Ectodermal cell (in vitro differentiated cells): ENCODE results near the gene CDK5.
"Not testable (repeated sequence)": the region's sequence is repeated elsewhere in the genome, so short reads cannot be mapped to it uniquely, and the experiment has no call there.

ENCODE experiments used
- H3K27ac ChIP-seq: 2 replicates; pipeline ENCODE4 v1.7.0; 2013; ENCODE audit warnings: mild to moderate bottlenecking, low read depth, low read length; ENCODE audit not compliant: insufficient read depth, poor library complexity, severe bottlenecking
- H3K27me3 ChIP-seq: 2 replicates; pipeline ENCODE4 v1.7.0; 2013; ENCODE audit warnings: mild to moderate bottlenecking, low read length; ENCODE audit not compliant: insufficient read depth, control insufficient read depth, poor library complexity, severe bottlenecking
- H3K36me3 ChIP-seq: one replicate; pipeline ENCODE4 v1.7.0; 2013; ENCODE audit warnings: low read length; ENCODE audit not compliant: control insufficient read depth, insufficient read depth
- H3K4me1 ChIP-seq: one replicate; pipeline ENCODE4 v1.7.0; 2013; ENCODE audit warnings: low read length; ENCODE audit not compliant: control insufficient read depth, insufficient read depth
- H3K4me3 ChIP-seq: 2 replicates; pipeline ENCODE4 v1.7.0; 2013; ENCODE audit warnings: low read depth, low read length, control low read depth; ENCODE audit not compliant: insufficient read depth
- H3K9me3 ChIP-seq: 2 replicates; pipeline ENCODE4 v1.7.0; 2013; ENCODE audit warnings: mild to moderate bottlenecking, low read length, moderate library complexity; ENCODE audit not compliant: control insufficient read depth
- WGBS, 2 experiments: methylation state at CpG; one replicate each; pipeline ENCODE4 v1.1.7; 2013; ENCODE audit warnings: missing lambda C conversion rate in 2 of 2; 5-methylcytosine and 5-hydroxymethylcytosine counted together

Gene CDK5

GRCh38 chr7:151033864-151034249 is 23.8 kb downstream of the CDK5 start:
- Histone ChIP-seq H3K27ac (no peak overlapping the region), H3K36me3 (no peaks in the 10 kb centered on the region), H3K4me1 (no peaks in the 10 kb centered on the region), H3K4me3 (no peak overlapping the region), H3K27me3 (no peaks in the 10 kb centered on the region), H3K9me3 (no peaks in the 10 kb centered on the region)
- WGBS, 2 experiments, result 90% methylated on average over 5 of the region's 5 CpGs

- H3K4me1 ChIP-seq, result no peaks in the 10 kb centered on the region
- H3K27ac ChIP-seq, result no peak overlapping the region
- no peak overlapping the region for H3K4me3 ChIP-seq
- no peaks in the 10 kb centered on the region for H3K27me3 ChIP-seq
- H3K9me3 ChIP-seq, result no peaks in the 10 kb centered on the region
- 90 to 91% methylated on average over 17 of the region's 17 CpGs for WGBS, 2 experiments
- H3K36me3 ChIP-seq, result no peaks in the 10 kb centered on the region
Measured at GRCh38 chr7:151032936-151033863, 24.5 kb downstream of the CDK5 start.

GRCh38 chr7:151031011-151031410 is 26.7 kb downstream of the CDK5 start:
- Histone ChIP-seq H3K36me3 (no peaks in the 10 kb centered on the region), H3K4me1 (peaks cover 5% of the 10 kb centered on the region), H3K27ac (no peak overlapping the region), H3K9me3 (no peaks in the 10 kb centered on the region), H3K4me3 (no peak overlapping the region), H3K27me3 (no peaks in the 10 kb centered on the region)
- 96 to 98% methylated on average over 4 of the region's 4 CpGs for WGBS, 2 experiments

GRCh38 chr7:151028948-151029501 is 28.7 kb downstream of the CDK5 start:
- Histone ChIP-seq H3K9me3 (no peaks in the 10 kb centered on the region), H3K27me3 (no peaks in the 10 kb centered on the region), H3K36me3 (no peaks in the 10 kb centered on the region), H3K4me3 (peak overlapping the region; percentile 89), H3K4me1 (peaks cover 5% of the 10 kb centered on the region), H3K27ac (no peak overlapping the region)
- 72 to 74% methylated on average over 17 of the region's 17 CpGs for WGBS, 2 experiments

GRCh38 chr7:151028131-151028947 is 29.4 kb downstream of the CDK5 start, which contains the start of gene ABCB8:
TSS of gene ABCB8 (plus strand) at chr7:151028450. CDS start at chr7:151028516, 66 bp downstream.
- H3K27ac ChIP-seq, result peak within 1 kb of the TSS; percentile 83
- H3K4me1 ChIP-seq, result peaks cover 5% of the 10 kb centered on the region
- 1 to 2% methylated on average over 53 of the region's 53 CpGs for WGBS, 2 experiments
- H3K4me3 ChIP-seq, result peak within 1 kb of the TSS; percentile 89
- no peaks in the 10 kb centered on the region for H3K9me3 ChIP-seq
- H3K27me3 ChIP-seq, result no peaks in the 10 kb centered on the region
- H3K36me3 ChIP-seq, result no peaks in the 10 kb centered on the region

- not testable (repeated sequence) for H3K36me3 ChIP-seq, H3K27me3 ChIP-seq, H3K4me1 ChIP-seq, H3K9me3 ChIP-seq
- H3K27ac ChIP-seq, result peak overlapping the region; percentile 70
- H3K4me3 ChIP-seq, result peak overlapping the region; percentile 89
- 10 to 14% methylated on average over 16 of the region's 16 CpGs for WGBS, 2 experiments
Measured at GRCh38 chr7:151027728-151028130, 30.0 kb downstream of the CDK5 start.

- not testable (repeated sequence) for H3K36me3 ChIP-seq, H3K9me3 ChIP-seq, H3K4me1 ChIP-seq, H3K27me3 ChIP-seq
- H3K27ac ChIP-seq, result peak overlapping the region; percentile 70
- 29 to 33% methylated on average over 19 of the region's 19 CpGs for WGBS, 2 experiments
- peak overlapping the region; percentile 89 for H3K4me3 ChIP-seq
Measured at GRCh38 chr7:151026771-151027727, 30.6 kb downstream of the CDK5 start.

- no peak overlapping the region for H3K27ac ChIP-seq
- 91 to 92% methylated on average over 4 of the region's 4 CpGs for WGBS, 2 experiments
- no peak overlapping the region for H3K4me3 ChIP-seq
Measured at GRCh38 chr7:151025924-151026671, 31.6 kb downstream of the CDK5 start.

More at GRCh38 chr7:151025924-151026671, 31.6 kb downstream of the CDK5 start:
- H3K27me3 ChIP-seq, result no peaks in the 10 kb centered on the region
- peaks cover 8% of the 10 kb centered on the region for H3K4me1 ChIP-seq
- no peaks in the 10 kb centered on the region for H3K36me3 ChIP-seq
- no peaks in the 10 kb centered on the region for H3K9me3 ChIP-seq
